Measurements from ENCODE around the gene SAMD11.
"Not testable (repeated sequence)": the region's sequence is repeated elsewhere in the genome, so short reads cannot be mapped to it uniquely, and the experiment has no call there.

The SAMD11 gene, protein sequence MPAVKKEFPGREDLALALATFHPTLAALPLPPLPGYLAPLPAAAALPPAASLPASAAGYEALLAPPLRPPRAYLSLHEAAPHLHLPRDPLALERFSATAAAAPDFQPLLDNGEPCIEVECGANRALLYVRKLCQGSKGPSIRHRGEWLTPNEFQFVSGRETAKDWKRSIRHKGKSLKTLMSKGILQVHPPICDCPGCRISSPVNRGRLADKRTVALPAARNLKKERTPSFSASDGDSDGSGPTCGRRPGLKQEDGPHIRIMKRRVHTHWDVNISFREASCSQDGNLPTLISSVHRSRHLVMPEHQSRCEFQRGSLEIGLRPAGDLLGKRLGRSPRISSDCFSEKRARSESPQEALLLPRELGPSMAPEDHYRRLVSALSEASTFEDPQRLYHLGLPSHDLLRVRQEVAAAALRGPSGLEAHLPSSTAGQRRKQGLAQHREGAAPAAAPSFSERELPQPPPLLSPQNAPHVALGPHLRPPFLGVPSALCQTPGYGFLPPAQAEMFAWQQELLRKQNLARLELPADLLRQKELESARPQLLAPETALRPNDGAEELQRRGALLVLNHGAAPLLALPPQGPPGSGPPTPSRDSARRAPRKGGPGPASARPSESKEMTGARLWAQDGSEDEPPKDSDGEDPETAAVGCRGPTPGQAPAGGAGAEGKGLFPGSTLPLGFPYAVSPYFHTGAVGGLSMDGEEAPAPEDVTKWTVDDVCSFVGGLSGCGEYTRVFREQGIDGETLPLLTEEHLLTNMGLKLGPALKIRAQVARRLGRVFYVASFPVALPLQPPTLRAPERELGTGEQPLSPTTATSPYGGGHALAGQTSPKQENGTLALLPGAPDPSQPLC

DNA sequence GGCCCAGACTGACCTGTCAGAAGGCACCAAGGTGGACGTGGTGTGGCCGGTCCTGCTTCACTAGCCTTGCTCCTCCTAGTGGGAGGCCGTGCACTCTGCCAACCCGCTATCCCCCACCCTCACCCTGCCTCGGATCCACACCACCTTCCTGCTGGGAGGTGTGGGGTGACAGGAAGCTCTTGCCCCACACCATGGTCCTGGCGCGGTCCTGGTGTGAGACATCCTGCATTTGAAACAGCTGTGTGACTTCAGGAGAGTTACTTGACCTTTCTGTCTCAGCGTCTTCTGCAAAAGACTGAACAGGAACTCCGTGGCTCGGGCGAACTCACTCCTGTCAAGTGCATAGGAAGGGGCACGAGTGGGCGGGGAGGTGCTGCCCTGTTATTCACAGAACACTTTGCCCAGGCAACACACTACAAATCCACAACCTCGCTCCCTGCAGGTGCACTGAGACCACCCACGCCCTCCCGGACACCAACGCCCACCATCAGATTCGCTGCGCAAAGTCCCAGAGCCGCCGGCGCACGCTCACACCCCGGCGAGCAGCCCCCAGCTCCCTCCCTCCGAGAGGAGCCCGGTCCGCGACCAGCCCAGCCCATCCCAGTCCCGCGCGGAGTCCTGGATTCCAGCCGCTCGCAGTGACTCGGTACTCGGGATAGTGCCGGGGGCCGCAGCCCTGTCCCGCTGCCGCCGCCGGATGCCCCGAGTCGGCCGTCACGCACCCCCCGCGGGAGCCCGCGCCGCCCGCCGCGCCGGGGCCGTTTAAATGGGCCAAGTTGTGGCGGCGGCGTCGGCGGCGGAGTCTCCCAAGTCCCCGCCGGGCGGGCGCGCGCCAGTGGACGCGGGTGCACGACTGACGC is at the start of gene SAMD11:
Gene SAMD11 (plus strand): TSS at position 793 of the 860 bp plus-strand sequence. CDS start 509 bp downstream, outside the sequence.
- Histone ChIP-seq H3K27me3 (replicated peaks; ENCODE audit: insufficient read depth, low read length) (peaks cover 90% of the 10 kb centered on the region), H3K9me2 (replicated peaks; ENCODE audit: insufficient read depth, low read length) (no peaks in the 10 kb centered on the region), H3K4me1 (ENCODE audit: low read length) (no peaks in the 10 kb centered on the region; the same call in 1 of the 2 replicates), H4K20me1 (ENCODE audit: insufficient read depth, low read length) (no peaks in the 10 kb centered on the region), H3K27ac (ENCODE audit: low read length) (no peak within 1 kb of the TSS), H3K79me2 (ENCODE audit: low read length) (no peaks in the 10 kb centered on the region), H3K9ac (ENCODE audit: low read length) (no peak within 1 kb of the TSS), H2AFZ (ENCODE audit: low read length) (no peak within 1 kb of the TSS), H3K4me2 (ENCODE audit: low read depth, low read length) (peak within 1 kb of the TSS; percentile 15; the same call in 1 of the 2 replicates), H3K36me3 (replicated peaks; ENCODE audit: insufficient read depth, low read length) (no peaks in the 10 kb centered on the region), H3F3A (ENCODE audit: insufficient read depth, low read length) (no peaks in the 10 kb centered on the region), H3K4me3 (ENCODE audit: low read length) (no peak within 1 kb of the TSS), H3K9me3 (replicated peaks; ENCODE audit: insufficient read depth, low read length) (no peaks in the 10 kb centered on the region)
- peak; percentile 51 for TF ChIP-seq EZH2 (optimal IDR thresholded peaks at IDR 0.05; ENCODE audit: low read depth, low read length)
- no peak for TF ChIP-seq EZH2phosphoT487 (IDR thresholded peaks at IDR 0.05; ENCODE audit: low read length)
- peak; percentile 50 for DNase-seq

DNA sequence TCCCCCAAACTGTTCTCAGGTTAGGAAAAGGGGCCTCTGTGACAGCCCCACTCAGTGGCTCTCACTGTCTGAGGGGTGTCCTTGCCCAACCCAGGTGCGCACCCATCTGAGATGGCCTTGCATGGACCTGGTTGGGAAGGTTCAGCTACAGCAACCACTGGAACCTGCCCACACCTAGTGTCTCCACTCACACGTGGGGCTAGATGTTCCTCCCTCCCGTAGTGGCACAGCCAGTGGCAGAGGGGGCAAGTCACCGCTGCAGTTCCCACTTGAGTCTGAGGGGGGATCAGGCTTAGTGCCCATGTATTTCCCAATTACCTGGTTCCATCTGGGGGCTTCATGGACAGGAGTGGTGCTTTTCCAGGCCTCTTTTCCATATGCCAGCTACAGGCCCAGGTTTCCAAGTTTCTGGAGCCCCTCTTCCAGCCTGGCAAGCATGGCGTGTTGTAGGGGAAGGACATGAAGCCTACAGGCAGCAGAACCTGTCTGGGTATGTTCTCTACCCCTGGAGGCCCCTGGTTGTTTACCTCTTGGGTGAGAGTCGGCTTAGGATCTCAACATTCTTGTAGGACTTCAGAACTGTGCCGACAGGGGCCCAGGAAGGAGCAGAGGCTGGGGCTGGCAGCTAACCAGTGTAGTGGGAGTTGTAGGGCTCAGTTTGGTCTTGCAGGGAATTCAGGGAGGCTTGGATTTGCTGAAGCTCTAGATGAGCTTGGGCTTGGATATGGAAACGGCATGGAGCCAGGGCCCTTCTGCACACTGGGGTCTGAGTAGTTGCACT is 47.1 kb upstream of the SAMD11 start:
- H3K4me1 ChIP-seq (ENCODE audit: low read length); DNase-seq; H2AFZ ChIP-seq (ENCODE audit: low read length); H3K9me3 ChIP-seq (replicated peaks; ENCODE audit: insufficient read depth, low read length); H4K20me1 ChIP-seq (ENCODE audit: insufficient read depth, low read length); H3K27ac ChIP-seq (ENCODE audit: low read length); H3F3A ChIP-seq (ENCODE audit: insufficient read depth, low read length); H3K79me2 ChIP-seq (ENCODE audit: low read length); H3K36me3 ChIP-seq (replicated peaks; ENCODE audit: insufficient read depth, low read length); H3K9ac ChIP-seq (ENCODE audit: low read length); H3K9me2 ChIP-seq (replicated peaks; ENCODE audit: insufficient read depth, low read length); H3K4me3 ChIP-seq (ENCODE audit: low read length); H3K4me2 ChIP-seq (ENCODE audit: low read depth, low read length): not testable (repeated sequence)
- H3K27me3 ChIP-seq (replicated peaks; ENCODE audit: insufficient read depth, low read length): peaks cover 25% of the 10 kb centered on the region; the same call in 1 of the 2 replicates

DNA sequence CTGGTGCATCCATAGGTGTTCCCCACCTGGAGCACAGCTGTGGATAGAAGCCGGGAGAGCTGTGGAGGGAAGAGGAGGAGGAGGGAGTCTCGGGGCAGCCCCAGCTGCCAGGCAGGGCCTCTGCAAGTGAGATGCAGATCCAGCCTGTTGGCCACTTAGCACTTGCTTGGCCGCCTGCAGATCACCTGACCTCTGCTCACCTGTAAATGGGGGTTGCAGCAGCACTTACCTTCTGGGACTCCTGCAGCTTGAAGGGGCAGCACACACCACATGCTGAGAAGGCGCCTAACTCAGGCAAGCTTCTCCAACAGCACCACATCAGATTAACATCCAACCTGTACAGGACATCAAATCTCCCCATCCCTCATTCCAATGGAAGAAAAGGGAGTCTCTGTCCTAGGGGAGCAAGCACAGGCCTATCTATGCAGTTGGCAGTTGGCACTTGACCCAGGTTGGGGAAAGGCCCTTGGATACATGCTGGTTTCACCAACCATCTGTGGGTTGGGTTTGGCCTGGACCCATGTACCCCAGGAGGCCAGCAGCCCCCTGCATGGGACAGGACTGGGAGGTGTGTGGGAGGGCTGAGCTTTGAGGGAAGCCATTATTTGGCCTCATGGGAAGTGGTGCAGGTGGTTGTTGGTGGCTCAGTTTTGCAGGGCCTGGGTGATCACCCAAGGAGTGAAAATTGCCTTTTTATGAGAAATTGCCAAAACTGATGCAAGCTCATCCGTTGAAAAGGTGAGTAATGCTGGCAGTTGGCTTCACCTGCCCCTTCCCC is 46.3 kb upstream of the SAMD11 start:
- not testable (repeated sequence) for H3F3A ChIP-seq (ENCODE audit: insufficient read depth, low read length); H3K36me3 ChIP-seq (replicated peaks; ENCODE audit: insufficient read depth, low read length); DNase-seq; H3K27ac ChIP-seq (ENCODE audit: low read length); H2AFZ ChIP-seq (ENCODE audit: low read length); H4K20me1 ChIP-seq (ENCODE audit: insufficient read depth, low read length); H3K9ac ChIP-seq (ENCODE audit: low read length); H3K9me2 ChIP-seq (replicated peaks; ENCODE audit: insufficient read depth, low read length); H3K4me2 ChIP-seq (ENCODE audit: low read depth, low read length); H3K4me3 ChIP-seq (ENCODE audit: low read length); H3K4me1 ChIP-seq (ENCODE audit: low read length); H3K79me2 ChIP-seq (ENCODE audit: low read length); H3K9me3 ChIP-seq (replicated peaks; ENCODE audit: insufficient read depth, low read length)
- peaks cover 25% of the 10 kb centered on the region; the same call in 1 of the 2 replicates for H3K27me3 ChIP-seq (replicated peaks; ENCODE audit: insufficient read depth, low read length)

DNA sequence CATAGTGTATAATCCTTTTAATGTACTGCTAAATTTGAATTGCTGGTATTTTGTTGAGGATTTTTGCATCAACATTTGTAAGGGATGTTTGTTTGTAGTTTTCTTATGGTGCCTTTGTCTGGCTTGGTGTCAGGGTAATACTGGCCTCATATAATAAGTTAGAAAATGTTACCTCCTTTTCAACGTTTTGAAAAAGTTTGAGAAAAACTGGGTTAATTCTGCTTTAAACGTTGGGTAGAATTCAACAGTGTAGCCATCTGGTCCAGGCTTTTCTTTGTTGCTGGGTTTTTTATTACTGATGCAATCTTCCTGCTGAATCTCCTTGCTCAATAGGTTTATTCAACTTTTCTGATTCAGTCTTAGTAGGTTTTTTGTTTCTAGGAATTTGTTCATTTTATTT is 43.2 kb upstream of the SAMD11 start:
- H3K36me3 ChIP-seq (replicated peaks; ENCODE audit: insufficient read depth, low read length); H3K4me2 ChIP-seq (ENCODE audit: low read depth, low read length); H4K20me1 ChIP-seq (ENCODE audit: insufficient read depth, low read length); H3K79me2 ChIP-seq (ENCODE audit: low read length); H2AFZ ChIP-seq (ENCODE audit: low read length); H3K9ac ChIP-seq (ENCODE audit: low read length); H3K9me2 ChIP-seq (replicated peaks; ENCODE audit: insufficient read depth, low read length); H3K4me1 ChIP-seq (ENCODE audit: low read length); H3K9me3 ChIP-seq (replicated peaks; ENCODE audit: insufficient read depth, low read length); H3K4me3 ChIP-seq (ENCODE audit: low read length); DNase-seq; H3F3A ChIP-seq (ENCODE audit: insufficient read depth, low read length); H3K27ac ChIP-seq (ENCODE audit: low read length): not testable (repeated sequence)
- peaks cover 42% of the 10 kb centered on the region for H3K27me3 ChIP-seq (replicated peaks; ENCODE audit: insufficient read depth, low read length)

DNA sequence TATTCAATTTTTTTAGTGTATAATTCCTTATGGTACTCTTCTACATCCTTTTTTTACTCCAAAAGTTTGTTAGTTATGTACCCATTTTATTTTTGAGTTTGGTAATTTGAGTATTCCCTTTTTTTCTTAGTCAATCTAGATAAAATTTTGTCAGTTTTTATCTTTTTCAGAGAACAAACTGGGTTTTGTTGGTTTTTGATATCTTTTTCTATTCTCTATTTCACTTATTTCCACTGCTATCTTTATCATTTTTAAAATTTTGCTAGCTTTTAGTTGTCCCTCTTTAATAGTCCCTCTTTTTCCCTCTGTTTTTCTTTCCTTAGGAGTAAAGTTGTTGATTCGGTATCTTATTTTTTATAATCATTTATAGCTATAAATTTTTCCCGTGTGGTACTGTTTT is 42.8 kb upstream of the SAMD11 start:
- not testable (repeated sequence) for H4K20me1 ChIP-seq (ENCODE audit: insufficient read depth, low read length); H3F3A ChIP-seq (ENCODE audit: insufficient read depth, low read length); H3K79me2 ChIP-seq (ENCODE audit: low read length); H3K4me2 ChIP-seq (ENCODE audit: low read depth, low read length); H3K4me1 ChIP-seq (ENCODE audit: low read length); H3K9me2 ChIP-seq (replicated peaks; ENCODE audit: insufficient read depth, low read length); DNase-seq; H3K4me3 ChIP-seq (ENCODE audit: low read length); H3K9me3 ChIP-seq (replicated peaks; ENCODE audit: insufficient read depth, low read length); H3K9ac ChIP-seq (ENCODE audit: low read length); H3K36me3 ChIP-seq (replicated peaks; ENCODE audit: insufficient read depth, low read length); H2AFZ ChIP-seq (ENCODE audit: low read length); H3K27ac ChIP-seq (ENCODE audit: low read length)
- peaks cover 43% of the 10 kb centered on the region for H3K27me3 ChIP-seq (replicated peaks; ENCODE audit: insufficient read depth, low read length)
